Pericardium fibroblast (primary cell): Measurements from ENCODE around the gene SELENOS. TPM values are rescaled to one million over a fixed set of nuclear protein-coding genes. Genes with fewer than 3 reads are reported as not detected.

Experiments used
- total RNA-seq: library from RNA; depleted of rRNA; stranded (reverse); fragments of >200 nt; gene quantifications from 2 replicates; pipeline ENCODE4 v1.2.3, GENCODE V29; 2015

The SELENOS gene
- 58.1 and 97.4 TPM in 2 replicates for total RNA-seq

DNA sequence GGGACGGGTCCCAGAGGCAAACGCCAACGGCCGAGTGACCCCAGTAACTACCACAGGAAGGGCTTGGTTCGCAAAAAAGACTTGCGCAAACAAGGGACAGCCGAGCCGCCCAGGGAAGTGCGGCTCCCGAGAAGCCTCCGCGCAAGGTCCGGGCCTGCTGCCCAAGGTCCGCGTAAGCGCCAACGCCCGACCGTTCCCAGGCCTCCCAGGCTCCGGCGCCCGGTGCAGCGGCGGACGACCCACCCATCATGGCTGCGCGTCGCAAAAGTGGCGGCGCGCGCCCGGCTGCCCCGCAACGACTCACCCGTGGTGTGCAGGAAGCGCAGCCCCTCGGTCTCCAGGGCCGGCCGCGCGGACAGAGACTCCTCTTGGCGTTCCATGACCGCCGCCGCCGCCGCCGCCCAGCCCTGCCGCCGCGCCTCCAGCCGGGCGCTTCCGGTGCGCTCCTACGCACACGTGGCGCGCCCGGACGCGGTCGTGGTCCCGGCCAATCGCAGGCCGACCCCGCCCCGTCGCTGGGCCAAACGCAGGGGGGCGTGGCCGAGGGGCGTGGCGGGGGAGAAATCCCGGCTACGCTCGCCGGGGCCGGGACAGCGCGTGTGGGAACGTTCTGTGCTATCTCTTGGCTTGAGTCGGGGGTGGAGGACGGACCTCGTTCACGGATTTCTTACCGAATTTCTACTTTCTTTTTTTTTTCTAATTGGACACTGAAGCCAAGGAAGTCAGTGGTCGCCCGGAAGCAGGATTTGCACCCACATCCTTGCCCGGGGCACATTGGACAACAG, at the start of gene SELENOS:
TSS of gene SELENOS (minus strand) at position 448 of the 785 bp plus-strand sequence. CDS start at position 380, 68 bp downstream.

GRCh38 chr15:101294731-101295606, 17.7 kb upstream of the SELENOS start, which contains the start of gene SNRPA1:
SNRPA1 (minus strand) TSS chr15:101295248; CDS start chr15:101295178, 70 bp downstream.

DNA sequence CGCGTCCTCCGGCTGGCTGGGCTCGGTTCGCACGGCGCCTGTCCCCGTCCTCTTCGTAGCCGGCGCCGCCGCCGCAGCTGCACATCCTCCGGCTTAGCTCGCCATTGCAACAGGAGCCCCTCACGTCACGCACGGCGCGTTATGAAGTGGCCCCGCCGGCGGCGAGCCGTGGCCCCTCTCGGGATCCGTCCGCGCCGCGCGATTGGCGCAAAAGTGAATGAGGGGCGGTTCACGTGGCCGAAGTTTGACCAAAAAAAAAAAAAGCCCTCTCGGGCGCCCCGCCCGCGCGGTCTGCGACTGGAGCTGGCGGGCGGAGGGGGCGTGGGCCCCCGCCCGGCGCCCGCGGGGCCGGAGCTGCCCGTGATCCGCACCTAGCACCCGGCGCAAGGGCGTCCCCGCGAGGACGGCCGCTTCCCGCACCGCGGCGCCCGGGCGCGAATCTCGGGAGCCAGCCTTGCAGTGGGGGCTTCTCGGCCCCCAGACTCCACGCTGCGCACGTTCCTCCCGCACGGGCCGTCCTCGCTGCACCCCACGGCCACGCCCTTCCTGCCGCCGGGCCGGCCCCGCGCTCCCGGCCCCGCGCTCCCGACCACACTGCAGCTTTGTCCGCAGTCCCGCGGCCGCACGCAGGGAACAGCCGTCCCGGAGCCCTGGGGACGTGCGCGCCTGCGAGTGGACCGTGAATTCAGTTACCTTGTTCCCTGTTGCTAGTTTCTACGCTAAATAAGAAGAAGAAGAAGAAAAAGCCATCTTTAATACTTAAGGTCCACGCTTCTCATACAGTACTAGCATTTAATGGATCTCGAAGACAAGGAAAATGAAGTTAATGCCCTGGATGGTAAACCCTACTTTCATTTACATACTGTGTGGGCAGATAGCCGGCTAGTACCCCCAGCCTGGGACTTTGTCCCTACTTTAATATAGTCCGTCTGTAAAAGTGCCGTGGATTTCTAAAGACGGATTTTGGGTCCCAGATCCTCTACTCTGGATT, 25.2 kb downstream of the SELENOS start, which contains the start of gene CHSY1:
TSS of gene CHSY1 (minus strand) at position 219 of the 991 bp plus-strand sequence. CDS start 592 bp downstream, outside the sequence.

Other genes with a start within 250 kb of the SELENOS start
- gene CHSY1, start 25.4 kb downstream of the SELENOS start, total RNA-seq, result 27.6 and 42.9 TPM in 2 replicates
- gene SNRPA1, start 17.8 kb upstream of the SELENOS start, total RNA-seq, result 23.9 and 27.4 TPM in 2 replicates
- 4.3 and 10.7 TPM in 2 replicates for gene PCSK6, start 212.2 kb upstream of the SELENOS start, total RNA-seq